ENCODE measurements around the gene TAF5L.

DNA sequence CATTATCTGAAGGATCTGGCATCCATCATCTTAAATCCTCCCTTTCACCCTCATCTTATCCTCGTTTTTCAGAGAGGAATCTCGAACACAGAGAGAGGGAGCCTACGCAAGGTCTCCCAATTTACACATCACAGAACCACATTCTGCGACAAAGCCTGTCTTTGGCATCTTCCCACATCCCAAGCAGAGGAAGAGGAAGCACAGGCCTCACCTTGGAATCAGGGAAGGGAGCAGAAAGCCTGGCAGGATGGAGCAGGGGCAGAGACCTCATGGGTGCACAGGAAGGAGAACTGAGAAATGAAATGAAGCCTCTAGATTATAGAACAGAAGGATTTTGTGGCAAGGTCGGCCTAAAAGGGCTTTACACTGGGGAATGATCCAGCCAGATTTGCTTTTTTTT is 73.2 kb downstream of the TAF5L start:
- TF ChIP-seq CTCF (IDR thresholded peaks at IDR 0.05): no peak
- no peak for TF ChIP-seq POLR2A (IDR thresholded peaks at IDR 0.05)
